H1 (cell line): ENCODE data around the gene PPP1R1A. TPM values are rescaled to one million over a fixed set of nuclear protein-coding genes. Genes with fewer than 3 reads are reported as not detected.
A peak's percentile ranks its signal among the peaks of the same experiment; 100 is the strongest.

ENCODE experiments used
- CTCF ChIA-PET: fragments of 300-600 bp; sonication (Branson Sonifier 250); formaldehyde crosslinking; loops from one replicate; lab custom pipeline; 2021; ENCODE audit not compliant: partially characterized antibody; lab: Charles Lee
- POLR2A ChIA-PET: fragments of 300-600 bp; sonication (Branson Sonifier 250); formaldehyde crosslinking; loops from one replicate; lab custom pipeline; 2021; ENCODE audit warnings: inconsistent platforms; ENCODE audit not compliant: partially characterized antibody; lab: Charles Lee
- DNase-seq, 2 experiments: peaks; one replicate each; pipeline versions ENCODE4 v3.0.0 to v3.0.0-alpha.2; 2010 to 2022; ENCODE audit warnings: low spot score in 2 of 2, low read depth in 1 of 2, mixed read lengths in 1 of 2
- FAIRE-seq: peaks from 2 replicates; lab custom pipeline; 2011; peaks lifted over from hg19 to GRCh38; lab: Jason Lieb, UNC
- H2AFZ ChIP-seq: 2 replicates; pipeline ENCODE4 v1.8.1; 2012; ENCODE audit warnings: low read length, inconsistent platforms
- H2AK5ac ChIP-seq: 2 replicates; pipeline ENCODE4 v1.6.1; 2013; ENCODE audit warnings: low read depth, low read length
- H2BK120ac ChIP-seq: replicated peaks from 2 replicates; pipeline ENCODE3; 2013; ENCODE audit warnings: low read depth, low read length, inconsistent platforms
- H2BK12ac ChIP-seq: 2 replicates; pipeline ENCODE4 v1.6.1; 2013; ENCODE audit warnings: low read depth, low read length
- H2BK15ac ChIP-seq: 2 replicates; pipeline ENCODE4 v1.6.1; 2013; ENCODE audit warnings: low read length
- H2BK20ac ChIP-seq: 2 replicates; pipeline ENCODE4 v1.6.1; 2013; ENCODE audit warnings: low read length
- H2BK5ac ChIP-seq: 2 replicates; pipeline ENCODE4 v1.6.1; 2013; ENCODE audit warnings: low read depth, low read length
- H3K14ac ChIP-seq: 2 replicates; pipeline ENCODE4 v1.6.1; 2013; ENCODE audit warnings: inconsistent platforms; ENCODE audit not compliant: insufficient read length
- H3K18ac ChIP-seq: 2 replicates; pipeline ENCODE4 v1.6.1; 2013; ENCODE audit warnings: low read length; ENCODE audit errors: extremely low read depth
- H3K23ac ChIP-seq: 2 replicates; pipeline ENCODE4 v1.6.1; 2013; ENCODE audit warnings: inconsistent platforms; ENCODE audit not compliant: insufficient read length
- H3K23me2 ChIP-seq: 2 replicates; pipeline ENCODE4 v1.6.1; 2013; ENCODE audit warnings: low read depth, low read length
- H3K27ac ChIP-seq: 2 replicates; pipeline ENCODE4 v1.6.1; 2011; ENCODE audit warnings: low read depth, low read length, inconsistent platforms
- H3K27me3 ChIP-seq, 4 experiments: replicated peaks in 1 of 4; 1 replicate in 1 of 4; 2 replicates in 3 of 4; pipeline versions ENCODE4 v1.6.1 to v1.8.1; 2011 to 2013; ENCODE audit warnings: low read length in 3 of 4, mild to moderate bottlenecking in 3 of 4, inconsistent platforms in 2 of 4, mixed read lengths in 2 of 4, moderate library complexity in 1 of 4; ENCODE audit not compliant: control insufficient read depth in 3 of 4, insufficient read depth in 3 of 4; ENCODE audit errors: extremely low read depth in 1 of 4
- H3K36me3 ChIP-seq, 4 experiments: 2 replicates each; pipeline versions ENCODE4 v1.6.1 to v1.8.1; 2011 to 2013; ENCODE audit warnings: mild to moderate bottlenecking in 4 of 4, low read length in 3 of 4, moderate library complexity in 2 of 4, control low read depth in 1 of 4, inconsistent platforms in 1 of 4; ENCODE audit not compliant: insufficient read depth in 4 of 4, control insufficient read depth in 2 of 4
- H3K4ac ChIP-seq: replicated peaks from 2 replicates; pipeline ENCODE3; 2013; ENCODE audit warnings: low read length, low read depth, mixed read lengths, inconsistent platforms; ENCODE audit not compliant: insufficient read length
- H3K4me1 ChIP-seq, 4 experiments: replicated peaks in 1 of 4; 1 replicate in 1 of 4; 2 replicates in 3 of 4; pipeline versions ENCODE4 v1.6.1 to v1.8.1; 2011 to 2013; ENCODE audit warnings: low read length in 3 of 4, inconsistent platforms in 2 of 4, mixed read lengths in 1 of 4; ENCODE audit not compliant: insufficient read depth in 4 of 4, control insufficient read depth in 3 of 4
- H3K4me2 ChIP-seq, 2 experiments: 2 replicates each; pipeline versions ENCODE4 v1.6.1 to v1.8.1; 2011 to 2013; ENCODE audit warnings: low read depth in 2 of 2, low read length in 2 of 2, control low read depth in 1 of 2, inconsistent platforms in 1 of 2, mild to moderate bottlenecking in 1 of 2; ENCODE audit not compliant: insufficient read depth in 1 of 2
- H3K4me3 ChIP-seq, 4 experiments: fragments of 200-600, 300-600 bp in 1 of 4; sonication (generic), shearing (Covaris generic), sonication (Bioruptor Twin) in 1 of 4; 2 replicates each; pipeline versions ENCODE4 v1.5.1 to v1.8.1; 2011 to 2016; ENCODE audit warnings: low read length in 4 of 4, low read depth in 3 of 4, control low read depth in 2 of 4, inconsistent platforms in 2 of 4, mild to moderate bottlenecking in 2 of 4, mixed read lengths in 1 of 4, moderate library complexity in 1 of 4; ENCODE audit not compliant: insufficient read depth in 2 of 4; ENCODE audit errors: extremely low read depth in 1 of 4
- H3K56ac ChIP-seq: replicated peaks from 2 replicates; pipeline ENCODE3; 2013; ENCODE audit warnings: low read depth, mild to moderate bottlenecking, mixed read lengths, low read length, inconsistent platforms; ENCODE audit not compliant: insufficient read length
- H3K79me1 ChIP-seq: 2 replicates; pipeline ENCODE4 v1.6.1; 2013; ENCODE audit warnings: low read depth, low read length, control low read depth
- H3K79me2 ChIP-seq, 2 experiments: 2 replicates each; pipeline versions ENCODE4 v1.6.1 to v1.8.1; 2012 to 2013; ENCODE audit warnings: low read length in 2 of 2, mild to moderate bottlenecking in 2 of 2, inconsistent platforms in 1 of 2; ENCODE audit not compliant: insufficient read depth in 2 of 2, control insufficient read depth in 1 of 2
- H3K9ac ChIP-seq, 4 experiments: replicated peaks in 1 of 4; 1 replicate in 1 of 4; 2 replicates in 3 of 4; pipeline versions ENCODE4 v1.6.1 to v1.8.1; 2011 to 2013; ENCODE audit warnings: low read depth in 3 of 4, low read length in 3 of 4, control low read depth in 2 of 4, mild to moderate bottlenecking in 2 of 4, moderate library complexity in 2 of 4, inconsistent platforms in 1 of 4; ENCODE audit errors: extremely low read depth in 1 of 4
- H3K9me3 ChIP-seq, 2 experiments: 2 replicates each; pipeline versions ENCODE4 v1.6.1 to v1.8.1; 2012 to 2013; ENCODE audit warnings: mild to moderate bottlenecking in 2 of 2, moderate library complexity in 2 of 2, control low read depth in 1 of 2, inconsistent platforms in 1 of 2, low read depth in 1 of 2, low read length in 1 of 2, mixed read lengths in 1 of 2; ENCODE audit not compliant: insufficient read depth in 2 of 2
- H4K20me1 ChIP-seq, 2 experiments: replicated peaks in 1 of 2; 2 replicates each; pipeline versions ENCODE3 to v1.8.1; 2011 to 2013; ENCODE audit warnings: inconsistent platforms in 2 of 2, low read length in 2 of 2, mild to moderate bottlenecking in 1 of 2; ENCODE audit not compliant: insufficient read depth in 2 of 2, control insufficient read depth in 1 of 2
- H4K5ac ChIP-seq: 2 replicates; pipeline ENCODE4 v1.6.1; 2013; ENCODE audit warnings: low read length, low read depth, mixed read lengths, inconsistent platforms; ENCODE audit not compliant: insufficient read length
- H4K8ac ChIP-seq: 2 replicates; pipeline ENCODE4 v1.8.0; 2013; ENCODE audit warnings: mild to moderate bottlenecking, moderate library complexity, low read length, inconsistent platforms; ENCODE audit not compliant: insufficient read depth; ENCODE audit errors: extremely low read depth
- H4K91ac ChIP-seq: replicated peaks from 2 replicates; pipeline ENCODE3; 2013; ENCODE audit warnings: low read length, mixed read lengths, inconsistent platforms; ENCODE audit not compliant: insufficient read length
- WGBS, 2 experiments: shearing (Covaris generic) in 1 of 2; methylation state at CpG; one replicate each; pipeline versions ENCODE4 v1.1.6 to v1.1.7; 2013 to 2015; ENCODE audit warnings: low lambda C conversion rate in 2 of 2, mixed read lengths in 2 of 2, inconsistent platforms in 1 of 2, low coverage in 1 of 2, missing lambda C conversion rate in 1 of 2; ENCODE audit not compliant: insufficient replicate concordance in 2 of 2, insufficient coverage in 1 of 2, insufficient read length in 1 of 2; ENCODE audit errors: extremely low coverage in 1 of 2, missing lambda C conversion rate in 1 of 2; 5-methylcytosine and 5-hydroxymethylcytosine counted together
- polyA plus RNA-seq, 7 experiments: library from polyadenylated mRNA; depleted of rRNA in 3 of 7; stranded (reverse) in 5 of 7; unstranded in 2 of 7; fragments of >200 nt in 5 of 7; fragments of 200-250 nt in 2 of 7; gene quantifications; 1 replicate in 5 of 7; 2 replicates in 1 of 7; 4 replicates in 1 of 7; pipeline versions ENCODE4 v1.2.1 to v1.2.3, GENCODE V29; 2011 to 2013; ENCODE audit warnings: missing spikeins in 2 of 7, mixed read lengths in 2 of 7
- total RNA-seq: library from RNA; stranded (reverse); fragmentation: NEBNext Ultra II Directional; extraction: Animal tissue kit (Norgen Biotek cat#: 25700); gene quantifications from 2 replicates; pipeline ENCODE4 v1.2.1, GENCODE V29; 2021

The PPP1R1A gene
- total and polyA plus RNA-seq, 2 of the 8 experiments (the other 6 are each of a cell fraction or from before 2014, with no cell fraction given): 5.8 to 13.1 TPM

DNA sequence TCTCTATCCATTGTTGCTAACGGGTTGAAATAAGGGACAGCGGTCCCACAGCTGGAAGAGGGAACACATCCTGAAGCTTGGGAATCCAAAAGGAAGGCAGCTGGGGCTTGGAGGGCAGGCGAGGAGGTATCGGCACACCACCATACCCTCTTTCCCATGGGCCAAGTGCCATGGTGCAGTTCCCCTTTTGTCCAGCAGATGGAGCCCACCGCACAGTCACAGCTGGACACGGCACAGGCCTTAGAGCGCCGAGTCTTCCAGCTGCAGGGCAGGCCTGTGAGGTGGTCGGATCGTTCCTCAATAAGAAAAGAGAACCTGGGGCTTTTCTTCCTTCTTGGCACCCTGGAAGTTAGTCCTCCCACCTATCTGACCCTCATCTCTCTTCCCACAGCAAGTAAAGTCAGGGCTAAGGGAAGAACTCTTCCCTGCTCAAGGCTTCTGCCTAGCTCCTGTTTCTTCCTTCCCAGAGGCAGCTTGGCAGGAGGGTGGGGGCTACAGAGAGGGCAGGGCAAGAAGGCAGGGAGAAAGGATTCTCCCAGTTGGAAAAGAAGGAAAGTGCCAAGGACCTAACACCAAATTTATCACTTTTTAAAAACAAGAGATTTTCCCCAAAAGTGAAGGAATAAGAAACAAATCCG is 8.6 kb downstream of the PPP1R1A start:
- H2AFZ ChIP-seq: no peak overlapping the region
- no peak overlapping the region for H2BK15ac ChIP-seq
- H2BK120ac ChIP-seq: no peak overlapping the region
- H2BK20ac ChIP-seq: no peak overlapping the region
- no peak overlapping the region for H3K9ac ChIP-seq
- no peak overlapping the region for H3K4ac ChIP-seq
- H3K79me2 ChIP-seq: no peaks in the 10 kb centered on the region
- H2AK5ac ChIP-seq: no peak overlapping the region
- no peaks in the 10 kb centered on the region for H4K20me1 ChIP-seq
- no peak overlapping the region for H3K4me3 ChIP-seq
- H4K5ac ChIP-seq: no peak overlapping the region
- no peaks in the 10 kb centered on the region for H3K9me3 ChIP-seq
- H3K27me3 ChIP-seq: no peaks in the 10 kb centered on the region; a peak in 1 of 7 replicates
- H4K91ac ChIP-seq: no peak overlapping the region
- H3K79me1 ChIP-seq: no peaks in the 10 kb centered on the region; the same call in 1 of the 2 replicates
- peak; percentile 67 to 99 for DNase-seq
- H3K27ac ChIP-seq: no peak overlapping the region
- H3K4me2 ChIP-seq: peak overlapping the region in 1 of 2 experiments; percentile 11; a peak in 2 of 4 replicates
- 31% methylated on average over 10 of the region's 11 CpGs; no CpG with 5 or more reads in 1 of the 2 experiments for WGBS, 2 experiments
- no peak overlapping the region for H3K56ac ChIP-seq
- H3K23me2 ChIP-seq: no peaks in the 10 kb centered on the region
- H3K18ac ChIP-seq: no peak overlapping the region
- H4K8ac ChIP-seq: no peak overlapping the region
- no peak overlapping the region for H3K23ac ChIP-seq
- H2BK12ac ChIP-seq: 0 out of 2 replicates have a peak overlapping the region, but pooled peaks have one; percentile 6
- no peak overlapping the region for H2BK5ac ChIP-seq
- no peaks in the 10 kb centered on the region for H3K36me3 ChIP-seq
- CTCF ChIA-PET: interaction anchor here (0.8 to 10.0 kb wide), 30 partner anchors 8 to 489 kb away, joined by 3 to 99 read pairs (median 6); partner anchors contain the start of genes PDE1B and PPP1R1A
- POLR2A ChIA-PET: no interaction called here
- H3K14ac ChIP-seq: no peak overlapping the region
- peak; percentile 87 for FAIRE-seq
- H3K4me1 ChIP-seq: peaks cover 0 to 10% (median 3%) of the 10 kb centered on the region in 4 experiments; a peak in 5 of 7 replicates
